ENCODE data around the gene RPL7A. TPM values are rescaled to one million over a fixed set of nuclear protein-coding genes. Genes with fewer than 3 reads are reported as not detected.

The RPL7A gene
- total RNA-seq, 1 experiment from 2014 or later = 2,747 TPM

DNA sequence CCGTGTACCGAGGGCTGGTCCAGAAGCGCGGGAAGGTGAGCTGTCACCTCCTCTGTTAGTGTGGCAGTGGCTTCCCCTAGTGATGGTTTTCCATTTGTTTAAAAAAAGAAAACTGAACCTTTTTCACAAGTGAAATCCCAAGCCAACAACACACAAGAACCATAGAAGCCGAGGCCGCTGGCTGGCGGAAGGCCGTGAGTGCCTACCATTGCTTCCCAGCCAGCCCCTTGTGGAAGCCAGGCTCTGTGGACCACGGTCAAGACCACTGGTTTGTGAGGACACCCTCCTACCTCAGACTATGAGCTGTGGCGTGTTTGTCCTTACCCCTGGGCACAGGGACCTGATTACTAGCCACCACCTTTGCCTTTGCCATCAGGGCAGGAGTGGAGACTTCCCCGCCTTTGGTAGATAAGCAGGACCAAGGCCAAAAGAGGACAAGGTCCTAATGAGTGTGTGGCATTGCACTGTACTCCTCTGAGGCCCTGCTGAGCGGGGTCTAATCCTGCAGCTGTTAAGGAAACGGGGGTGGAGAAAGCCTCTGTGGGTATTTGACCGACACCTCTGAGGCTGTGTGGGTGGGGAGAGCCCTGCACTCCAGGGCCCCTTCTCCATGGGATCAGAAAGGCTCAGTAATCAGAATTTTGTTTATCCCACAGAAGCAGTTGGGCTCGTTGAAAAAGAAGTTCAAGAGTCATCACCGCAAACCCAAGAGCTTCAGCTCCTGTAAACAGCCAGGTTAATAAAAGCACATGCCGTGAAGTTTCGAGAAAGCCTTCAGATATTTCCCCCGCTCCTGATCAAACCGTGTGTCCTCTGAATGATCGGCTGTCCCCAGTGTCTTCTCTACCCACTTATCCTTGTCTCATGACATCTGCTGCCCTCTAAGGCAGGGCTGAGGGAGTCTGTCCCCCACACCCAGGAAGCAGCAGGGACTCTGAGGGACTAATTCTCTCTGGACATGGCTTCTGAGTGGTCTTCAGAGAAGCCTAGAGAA is 12.7 kb downstream of the RPL7A start:
- Mint-ChIP-seq H3K27ac (peak overlapping the region; percentile 80; the same call in 1 of the 2 replicates), H3K4me3 (no peak overlapping the region), H3K4me1 (peaks cover 9% of the 10 kb centered on the region), H3K9me3 (no peaks in the 10 kb centered on the region), H3K27me3 (ENCODE audit: low read depth) (no peaks in the 10 kb centered on the region), H3K36me3 (peaks cover 55% of the 10 kb centered on the region)
- ATAC-seq (no peak), DNase-seq (ENCODE audit: low spot score) (no peak)
- POLR2A ChIA-PET = no interaction called here
- CTCF ChIA-PET = interaction anchor here (1.2 kb wide), 1 partner anchor 18 kb away, joined by 7 read pairs; no protein-coding TSS in a partner anchor
- no peak for TF ChIP-seq RELA (CRISPR knock-in tag; IDR thresholded peaks at IDR 0.05; ENCODE audit: borderline replicate concordance)
- TF ChIP-seq, protein P1, sequence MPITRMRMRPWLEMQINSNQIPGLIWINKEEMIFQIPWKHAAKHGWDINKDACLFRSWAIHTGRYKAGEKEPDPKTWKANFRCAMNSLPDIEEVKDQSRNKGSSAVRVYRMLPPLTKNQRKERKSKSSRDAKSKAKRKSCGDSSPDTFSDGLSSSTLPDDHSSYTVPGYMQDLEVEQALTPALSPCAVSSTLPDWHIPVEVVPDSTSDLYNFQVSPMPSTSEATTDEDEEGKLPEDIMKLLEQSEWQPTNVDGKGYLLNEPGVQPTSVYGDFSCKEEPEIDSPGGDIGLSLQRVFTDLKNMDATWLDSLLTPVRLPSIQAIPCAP (CRISPR knock-in tag; IDR thresholded peaks at IDR 0.05) = no peak
- TF ChIP-seq ELF4 (CRISPR knock-in tag; IDR thresholded peaks at IDR 0.05; ENCODE audit: low read depth) = no peak
- TF ChIP-seq FOXJ3 (CRISPR knock-in tag; IDR thresholded peaks at IDR 0.05; ENCODE audit: borderline replicate concordance) = no peak
- no peak for TF ChIP-seq TEAD4 (CRISPR knock-in tag; IDR thresholded peaks at IDR 0.05)
- TF ChIP-seq, protein P2, sequence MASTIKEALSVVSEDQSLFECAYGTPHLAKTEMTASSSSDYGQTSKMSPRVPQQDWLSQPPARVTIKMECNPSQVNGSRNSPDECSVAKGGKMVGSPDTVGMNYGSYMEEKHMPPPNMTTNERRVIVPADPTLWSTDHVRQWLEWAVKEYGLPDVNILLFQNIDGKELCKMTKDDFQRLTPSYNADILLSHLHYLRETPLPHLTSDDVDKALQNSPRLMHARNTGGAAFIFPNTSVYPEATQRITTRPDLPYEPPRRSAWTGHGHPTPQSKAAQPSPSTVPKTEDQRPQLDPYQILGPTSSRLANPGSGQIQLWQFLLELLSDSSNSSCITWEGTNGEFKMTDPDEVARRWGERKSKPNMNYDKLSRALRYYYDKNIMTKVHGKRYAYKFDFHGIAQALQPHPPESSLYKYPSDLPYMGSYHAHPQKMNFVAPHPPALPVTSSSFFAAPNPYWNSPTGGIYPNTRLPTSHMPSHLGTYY (CRISPR knock-in tag; IDR thresholded peaks at IDR 0.05) = no peak
- TF ChIP-seq JAZF1 (CRISPR knock-in tag; IDR thresholded peaks at IDR 0.05) = no peak
- no peak for TF ChIP-seq SMAD3 (CRISPR knock-in tag; IDR thresholded peaks at IDR 0.05; ENCODE audit: borderline replicate concordance)
- TF ChIP-seq EMX1 (CRISPR knock-in tag; IDR thresholded peaks at IDR 0.05) = no peak
- no peak for TF ChIP-seq CBFB (CRISPR knock-in tag; IDR thresholded peaks at IDR 0.05; ENCODE audit: low read depth)
- TF ChIP-seq ZNF416 (CRISPR knock-in tag; IDR thresholded peaks at IDR 0.05) = no peak
- TF ChIP-seq ATF1 (CRISPR knock-in tag; IDR thresholded peaks at IDR 0.05) = no peak
- no peak for TF ChIP-seq NR1H2 (CRISPR knock-in tag; IDR thresholded peaks at IDR 0.05)
- no peak for TF ChIP-seq ZNF219 (CRISPR knock-in tag; IDR thresholded peaks at IDR 0.05; ENCODE audit: borderline replicate concordance)
- no peak for TF ChIP-seq RORB (CRISPR knock-in tag; IDR thresholded peaks at IDR 0.05)
- TF ChIP-seq ZNF396 (CRISPR knock-in tag; IDR thresholded peaks at IDR 0.05; ENCODE audit: borderline replicate concordance) = no peak
- no peak for TF ChIP-seq SP1 (CRISPR knock-in tag; conservative IDR thresholded peaks at IDR 0.05)
- no peak for TF ChIP-seq FOXK1 (CRISPR knock-in tag; IDR thresholded peaks at IDR 0.05)
- TF ChIP-seq, protein P3, sequence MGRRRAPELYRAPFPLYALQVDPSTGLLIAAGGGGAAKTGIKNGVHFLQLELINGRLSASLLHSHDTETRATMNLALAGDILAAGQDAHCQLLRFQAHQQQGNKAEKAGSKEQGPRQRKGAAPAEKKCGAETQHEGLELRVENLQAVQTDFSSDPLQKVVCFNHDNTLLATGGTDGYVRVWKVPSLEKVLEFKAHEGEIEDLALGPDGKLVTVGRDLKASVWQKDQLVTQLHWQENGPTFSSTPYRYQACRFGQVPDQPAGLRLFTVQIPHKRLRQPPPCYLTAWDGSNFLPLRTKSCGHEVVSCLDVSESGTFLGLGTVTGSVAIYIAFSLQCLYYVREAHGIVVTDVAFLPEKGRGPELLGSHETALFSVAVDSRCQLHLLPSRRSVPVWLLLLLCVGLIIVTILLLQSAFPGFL (CRISPR knock-in tag; IDR thresholded peaks at IDR 0.05; ENCODE audit: borderline replicate concordance) = no peak
- no peak for TF ChIP-seq ZNF671 (CRISPR knock-in tag; IDR thresholded peaks at IDR 0.05)

DNA sequence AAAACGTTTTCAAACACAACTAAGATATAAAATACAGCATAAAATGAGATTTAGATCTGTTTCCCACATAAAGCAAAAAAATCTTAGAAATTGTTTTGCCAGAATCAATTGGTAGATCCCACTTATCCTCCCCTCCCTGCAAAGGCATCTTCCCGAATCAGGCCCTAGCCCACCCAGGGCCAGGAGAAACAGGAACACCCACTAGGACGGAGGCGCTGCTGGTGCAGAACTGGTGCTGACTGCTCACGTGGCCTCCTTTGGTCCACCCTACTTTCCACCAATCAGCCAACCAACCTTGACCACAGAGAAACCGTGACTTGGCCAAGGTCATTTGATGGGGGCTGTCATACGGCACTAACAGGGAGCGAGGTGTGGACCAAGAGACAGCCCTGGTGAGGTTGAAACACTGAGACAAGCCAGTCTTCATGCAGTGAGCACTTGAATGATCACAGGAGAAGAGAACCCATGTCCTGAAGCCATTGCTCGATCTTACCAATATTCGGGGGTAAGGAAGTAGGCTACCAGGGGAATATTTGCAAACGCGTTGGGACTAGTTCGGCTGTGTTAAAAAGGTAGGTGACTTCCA is 13.6 kb downstream of the RPL7A start:
- Mint-ChIP-seq H3K4me1 (peaks cover 9% of the 10 kb centered on the region), H3K9me3 (no peaks in the 10 kb centered on the region), H3K4me3 (no peak overlapping the region), H3K27ac (peak overlapping the region; percentile 34), H3K36me3 (peaks cover 63% of the 10 kb centered on the region), H3K27me3 (ENCODE audit: low read depth) (no peaks in the 10 kb centered on the region)
- ATAC-seq (no peak), DNase-seq (ENCODE audit: low spot score) (no peak)
- POLR2A ChIA-PET = no interaction called here
- CTCF ChIA-PET = no interaction called here
- TF ChIP-seq ZNF263 (CRISPR knock-in tag; IDR thresholded peaks at IDR 0.05; ENCODE audit: low read depth) = no peak
- TF ChIP-seq, protein P4, sequence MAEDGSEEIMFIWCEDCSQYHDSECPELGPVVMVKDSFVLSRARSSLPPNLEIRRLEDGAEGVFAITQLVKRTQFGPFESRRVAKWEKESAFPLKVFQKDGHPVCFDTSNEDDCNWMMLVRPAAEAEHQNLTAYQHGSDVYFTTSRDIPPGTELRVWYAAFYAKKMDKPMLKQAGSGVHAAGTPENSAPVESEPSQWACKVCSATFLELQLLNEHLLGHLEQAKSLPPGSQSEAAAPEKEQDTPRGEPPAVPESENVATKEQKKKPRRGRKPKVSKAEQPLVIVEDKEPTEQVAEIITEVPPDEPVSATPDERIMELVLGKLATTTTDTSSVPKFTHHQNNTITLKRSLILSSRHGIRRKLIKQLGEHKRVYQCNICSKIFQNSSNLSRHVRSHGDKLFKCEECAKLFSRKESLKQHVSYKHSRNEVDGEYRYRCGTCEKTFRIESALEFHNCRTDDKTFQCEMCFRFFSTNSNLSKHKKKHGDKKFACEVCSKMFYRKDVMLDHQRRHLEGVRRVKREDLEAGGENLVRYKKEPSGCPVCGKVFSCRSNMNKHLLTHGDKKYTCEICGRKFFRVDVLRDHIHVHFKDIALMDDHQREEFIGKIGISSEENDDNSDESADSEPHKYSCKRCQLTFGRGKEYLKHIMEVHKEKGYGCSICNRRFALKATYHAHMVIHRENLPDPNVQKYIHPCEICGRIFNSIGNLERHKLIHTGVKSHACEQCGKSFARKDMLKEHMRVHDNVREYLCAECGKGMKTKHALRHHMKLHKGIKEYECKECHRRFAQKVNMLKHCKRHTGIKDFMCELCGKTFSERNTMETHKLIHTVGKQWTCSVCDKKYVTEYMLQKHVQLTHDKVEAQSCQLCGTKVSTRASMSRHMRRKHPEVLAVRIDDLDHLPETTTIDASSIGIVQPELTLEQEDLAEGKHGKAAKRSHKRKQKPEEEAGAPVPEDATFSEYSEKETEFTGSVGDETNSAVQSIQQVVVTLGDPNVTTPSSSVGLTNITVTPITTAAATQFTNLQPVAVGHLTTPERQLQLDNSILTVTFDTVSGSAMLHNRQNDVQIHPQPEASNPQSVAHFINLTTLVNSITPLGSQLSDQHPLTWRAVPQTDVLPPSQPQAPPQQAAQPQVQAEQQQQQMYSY (CRISPR knock-in tag; IDR thresholded peaks at IDR 0.05) = no peak
- no peak for TF ChIP-seq TCF7 (CRISPR knock-in tag; IDR thresholded peaks at IDR 0.05; ENCODE audit: low read depth)

Data from WTC11 (cell line).